Stimulated activated CD4-positive, alpha-beta T cell treated with anti-CD3 and anti-CD28 coated beads, Interleukin-2, amount 100 ng/mL, for 4 hours (primary cell): ENCODE data around the gene KRTAP12-2.
"Not testable (repeated sequence)": the region's sequence is repeated elsewhere in the genome, so short reads cannot be mapped to it uniquely, and the experiment has no call there.

ENCODE experiments used
- DNase-seq: peaks from one replicate; pipeline ENCODE4 v3.0.0-alpha.2; 2020; ENCODE audit warnings: low read depth

The KRTAP12-2 gene

GRCh38 chr21:44650265-44650972 lies 16.3 kb downstream of the KRTAP12-2 start:
- no peak for DNase-seq

DNA sequence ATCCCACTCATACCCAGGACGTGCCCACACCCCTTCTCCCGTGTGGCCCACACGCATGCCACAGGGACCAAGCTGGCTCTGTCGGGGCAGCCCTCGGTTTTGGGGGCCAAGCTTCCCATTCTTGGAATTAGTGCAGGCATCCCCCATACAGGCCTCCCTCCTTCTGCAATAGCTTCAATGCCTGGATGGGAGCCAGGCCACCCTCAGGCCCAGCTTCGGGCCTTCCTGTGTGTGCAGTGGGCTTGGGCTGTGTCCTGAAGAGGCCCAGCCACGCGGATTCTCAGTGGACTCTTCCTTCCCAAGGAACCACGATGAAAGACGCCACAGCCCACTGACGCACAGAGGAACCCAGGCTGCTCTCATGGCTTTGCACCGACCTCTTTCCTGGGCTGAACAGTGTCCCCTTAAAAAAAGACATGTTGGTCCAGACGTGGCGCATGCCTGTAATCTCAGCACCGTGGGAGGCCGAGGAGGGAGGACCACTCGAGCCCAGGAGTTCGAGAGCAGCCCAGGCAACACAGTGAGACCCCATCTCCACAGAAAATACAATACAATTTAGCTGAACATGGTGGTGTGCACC lies 17.1 kb downstream of the KRTAP12-2 start:
- no peak for DNase-seq

DNA sequence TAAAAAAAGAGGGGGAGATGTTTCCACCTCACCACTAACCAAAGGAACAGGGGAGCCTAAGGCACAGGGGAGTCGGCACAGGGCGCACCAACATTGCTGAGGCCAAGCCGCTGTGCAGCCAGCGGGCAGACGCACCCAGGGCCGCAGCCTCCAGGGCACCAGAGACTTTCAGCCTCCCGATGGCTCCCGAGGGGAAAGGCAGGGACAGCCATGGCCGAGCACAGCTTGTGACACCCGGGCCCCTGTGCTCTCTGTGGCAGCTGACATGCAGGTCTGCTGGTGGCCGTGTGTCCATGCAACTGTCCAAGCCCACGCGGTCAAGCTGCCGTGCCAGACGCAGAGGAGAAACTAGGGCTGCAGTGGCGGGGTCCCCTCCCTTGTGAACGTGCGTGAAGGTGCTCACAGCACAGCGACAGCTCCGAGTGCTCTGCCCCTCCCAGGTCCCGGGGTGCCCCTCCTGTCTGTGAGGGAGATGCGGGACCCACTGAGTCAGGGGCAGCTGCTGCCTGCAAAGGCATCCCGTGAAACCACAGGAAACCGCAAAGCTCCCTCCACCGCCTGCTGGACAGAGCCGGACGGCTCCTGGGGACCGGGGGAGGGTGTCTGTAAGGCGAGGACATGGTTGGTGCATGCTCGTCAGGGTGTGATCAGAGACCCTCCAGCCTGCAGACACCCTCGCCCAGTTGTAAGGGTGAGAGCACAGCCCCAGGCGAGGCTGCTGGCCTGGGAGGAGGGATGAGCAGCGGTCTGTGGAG lies 18.0 kb downstream of the KRTAP12-2 start:
- DNase-seq = no peak

DNA sequence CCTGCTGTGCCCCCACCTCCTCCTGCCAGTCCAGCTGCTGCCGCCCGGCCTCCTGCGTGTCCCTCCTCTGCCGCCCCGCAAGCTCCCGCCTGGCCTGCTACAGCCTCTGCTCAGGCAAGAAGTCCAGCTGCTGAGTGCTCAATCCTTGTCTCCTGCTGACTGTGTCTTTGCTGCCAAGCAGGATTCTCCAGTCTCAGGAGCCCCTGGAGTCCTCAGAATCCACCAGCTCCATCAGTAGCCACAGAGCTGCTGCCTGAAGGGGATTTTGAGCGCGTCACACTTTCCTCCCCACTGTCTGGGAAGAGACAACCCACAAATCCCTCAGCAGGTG lies 19.5 kb downstream of the KRTAP12-2 start:
- no peak for DNase-seq

GRCh38 chr21:44646366-44647221 lies 20.1 kb downstream of the KRTAP12-2 start, which contains the start of gene KRTAP10-11:
TSS of gene KRTAP10-11 (plus strand) at chr21:44646414. CDS start at chr21:44646459, 45 bp downstream.
- DNase-seq = not testable (repeated sequence)

- DNase-seq = no peak
Observed at GRCh38 chr21:44644878-44645277, 21.8 kb downstream of the KRTAP12-2 start.

GRCh38 chr21:44643741-44644310 lies 22.9 kb downstream of the KRTAP12-2 start:
- no peak for DNase-seq

- DNase-seq = no peak
Observed at GRCh38 chr21:44640761-44641160, 26.0 kb downstream of the KRTAP12-2 start.

GRCh38 chr21:44639331-44639655 lies 27.4 kb downstream of the KRTAP12-2 start:
- no peak for DNase-seq

GRCh38 chr21:44638506-44639330 lies 28.0 kb downstream of the KRTAP12-2 start:
- DNase-seq = not testable (repeated sequence)

DNA sequence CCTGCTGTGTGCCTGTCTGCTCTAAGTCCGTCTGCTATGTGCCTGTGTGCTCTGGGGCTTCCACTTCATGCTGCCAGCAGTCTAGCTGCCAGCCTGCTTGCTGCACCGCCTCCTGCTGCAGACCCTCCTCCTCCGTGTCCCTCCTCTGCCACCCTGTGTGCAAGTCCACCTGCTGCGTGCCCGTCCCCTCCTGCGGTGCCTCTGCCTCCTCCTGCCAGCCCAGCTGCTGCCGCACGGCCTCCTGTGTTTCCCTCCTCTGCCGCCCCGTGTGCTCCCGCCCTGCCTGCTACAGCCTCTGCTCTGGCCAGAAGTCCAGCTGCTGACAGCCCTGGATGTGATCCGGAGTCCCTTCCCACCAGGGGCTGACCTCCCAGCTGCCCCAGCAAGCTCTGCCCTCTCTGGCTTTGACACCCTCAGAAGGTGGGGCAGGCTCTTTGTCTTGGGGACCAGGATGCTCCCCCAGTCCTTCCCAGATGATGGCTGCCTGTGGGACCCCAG lies 28.8 kb downstream of the KRTAP12-2 start:
- not testable (repeated sequence) for DNase-seq

DNA sequence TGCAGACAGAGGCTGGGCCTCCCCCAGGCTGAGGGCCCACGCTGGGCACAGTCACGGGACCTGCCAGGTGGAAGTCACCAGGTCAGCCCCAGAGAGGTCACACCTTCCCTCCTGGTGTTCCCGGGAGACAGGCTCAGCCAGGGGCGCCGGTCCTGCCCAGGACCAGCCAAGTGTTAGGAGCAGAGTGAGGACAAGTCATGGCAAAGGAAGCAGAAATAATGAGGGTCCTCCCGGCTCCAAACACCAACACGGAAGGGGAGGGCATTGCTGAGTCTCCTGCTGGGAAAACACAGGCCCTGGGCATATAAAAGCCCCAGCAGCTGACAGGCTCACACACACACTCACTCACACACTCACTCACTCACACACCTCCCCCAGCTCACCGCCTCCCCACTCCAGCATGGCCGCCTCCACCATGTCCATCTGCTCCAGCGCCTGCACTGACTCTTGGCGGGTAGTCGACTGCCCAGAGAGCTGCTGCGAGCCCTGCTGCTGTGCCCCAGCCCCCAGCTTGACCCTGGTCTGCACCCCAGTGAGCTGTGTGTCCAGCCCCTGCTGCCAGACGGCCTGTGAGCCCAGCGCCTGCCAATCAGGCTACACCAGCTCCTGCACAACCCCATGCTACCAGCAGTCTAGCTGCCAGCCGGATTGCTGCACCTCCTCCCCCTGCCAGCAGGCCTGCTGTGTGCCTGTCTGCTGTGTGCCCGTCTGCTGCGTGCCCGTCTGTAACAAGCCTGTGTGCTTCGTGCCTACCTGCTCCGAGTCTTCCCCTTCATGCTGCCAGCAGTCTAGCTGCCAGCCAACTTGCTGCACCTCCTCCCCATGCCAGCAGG lies 29.5 kb downstream of the KRTAP12-2 start, which contains the start of gene KRTAP10-10:
Gene KRTAP10-10 (plus strand): TSS at position 339 of the 833 bp plus-strand sequence. CDS start 62 bp downstream, at position 401.
- DNase-seq = no peak

DNA sequence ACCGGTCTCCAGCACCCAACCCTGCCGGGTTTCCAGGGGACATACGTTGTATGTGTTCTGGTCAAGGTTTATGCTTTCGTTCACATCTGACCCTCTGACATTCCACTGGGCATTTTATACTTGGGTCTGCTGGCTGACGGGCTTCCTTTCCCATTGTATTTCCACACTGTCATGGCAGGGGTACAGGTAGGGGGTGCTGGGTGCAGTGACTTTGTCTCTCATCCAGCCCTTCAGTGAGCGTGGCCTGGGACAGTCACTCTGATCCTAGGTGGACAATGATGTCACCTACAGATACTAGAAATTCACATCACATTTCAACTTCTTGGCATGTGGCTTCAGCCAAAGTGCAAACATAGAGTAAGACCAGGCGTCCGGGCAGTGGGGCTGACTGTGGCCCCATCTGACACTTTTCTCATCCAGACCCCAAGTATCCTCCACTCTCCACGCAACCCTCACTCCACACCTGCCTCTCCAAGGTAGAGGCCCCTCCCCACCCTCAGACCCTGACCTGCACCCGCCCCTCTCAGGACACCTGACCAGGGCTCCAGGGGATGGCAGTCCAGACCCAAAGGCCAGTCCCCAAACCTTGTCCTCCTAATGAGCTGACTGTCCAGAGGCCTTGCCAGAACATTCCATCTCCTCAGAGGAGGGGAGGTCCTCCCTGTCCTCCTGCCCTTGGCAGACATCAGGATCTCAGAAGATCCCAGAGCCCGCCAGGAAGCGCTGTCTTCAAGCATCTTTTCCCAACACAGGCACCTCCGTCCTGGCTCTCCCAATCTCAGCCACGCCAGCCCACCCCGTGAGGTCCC lies 30.3 kb downstream of the KRTAP12-2 start:
- DNase-seq = no peak

DNA sequence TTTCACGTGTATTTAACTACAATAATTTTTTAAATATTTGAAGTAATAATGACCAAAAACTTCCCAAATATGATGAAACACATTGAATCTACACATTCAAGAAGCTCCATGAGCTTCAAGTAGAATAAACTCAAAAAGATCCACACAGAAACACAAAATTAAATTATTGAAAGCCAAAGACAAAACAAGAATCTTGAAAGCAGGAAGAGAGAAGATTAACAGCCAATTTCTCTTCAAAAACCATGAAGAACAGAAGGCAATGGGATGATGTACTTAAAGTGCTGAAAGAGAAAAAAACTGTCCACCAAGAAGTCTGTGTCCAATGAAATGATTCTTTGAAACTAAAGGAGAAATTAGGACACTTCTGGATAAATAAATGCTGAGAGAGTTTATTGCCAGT lies 34.7 kb downstream of the KRTAP12-2 start:
- DNase-seq = no peak

DNA sequence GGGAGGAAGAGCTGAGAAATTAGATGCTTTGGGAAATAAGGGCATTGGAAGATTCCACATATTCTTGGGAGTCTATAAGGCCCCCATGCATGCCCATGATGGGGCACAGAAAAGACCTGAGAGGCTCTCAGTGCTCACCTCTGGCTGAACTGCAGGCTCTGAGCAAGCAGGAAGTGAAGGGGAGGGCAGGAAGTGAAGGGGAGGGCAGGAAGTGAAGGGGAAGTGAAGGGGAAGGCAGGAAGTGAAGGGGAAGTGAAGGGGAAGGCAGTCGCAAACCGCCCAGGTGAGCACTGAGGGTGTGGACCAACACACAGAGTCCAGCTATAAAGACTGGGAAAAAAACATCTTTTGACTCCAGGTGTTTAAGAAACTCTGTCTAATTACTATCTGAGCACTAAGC lies 36.3 kb downstream of the KRTAP12-2 start:
- DNase-seq = no peak

DNA sequence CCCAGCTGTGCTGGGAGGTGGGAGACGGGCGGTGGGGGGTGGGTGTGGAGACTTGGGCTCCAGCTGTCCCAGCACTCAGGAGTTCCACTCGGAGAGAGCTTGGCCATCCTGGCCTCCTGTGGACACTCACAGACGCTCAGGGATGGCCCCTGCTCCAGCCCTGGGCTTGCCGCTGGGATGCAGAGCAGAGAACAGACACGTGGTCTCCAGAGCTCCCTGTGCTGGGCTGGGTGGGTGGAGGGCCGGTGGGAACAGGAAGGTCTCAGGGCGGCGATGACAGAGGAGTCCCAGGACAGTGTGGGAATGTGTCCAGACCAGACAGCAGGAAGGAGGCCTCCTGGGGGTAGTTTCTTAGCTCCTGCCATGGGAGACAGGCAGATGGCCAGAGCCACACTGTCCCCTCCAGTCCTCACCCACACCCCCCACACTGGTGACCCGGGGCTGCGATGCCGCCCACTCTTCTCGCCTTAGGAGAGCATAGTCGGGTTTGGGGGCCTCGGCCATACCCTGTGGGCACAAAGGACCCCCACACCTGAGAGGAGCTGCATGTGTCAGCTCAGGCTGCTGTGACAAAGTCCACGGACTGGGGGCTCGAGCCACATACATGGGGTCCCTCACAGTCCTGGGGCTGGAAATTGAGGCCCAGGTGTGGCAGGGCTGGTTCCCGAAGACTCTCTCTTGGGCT lies 37.9 kb downstream of the KRTAP12-2 start:
- DNase-seq = no peak

DNA sequence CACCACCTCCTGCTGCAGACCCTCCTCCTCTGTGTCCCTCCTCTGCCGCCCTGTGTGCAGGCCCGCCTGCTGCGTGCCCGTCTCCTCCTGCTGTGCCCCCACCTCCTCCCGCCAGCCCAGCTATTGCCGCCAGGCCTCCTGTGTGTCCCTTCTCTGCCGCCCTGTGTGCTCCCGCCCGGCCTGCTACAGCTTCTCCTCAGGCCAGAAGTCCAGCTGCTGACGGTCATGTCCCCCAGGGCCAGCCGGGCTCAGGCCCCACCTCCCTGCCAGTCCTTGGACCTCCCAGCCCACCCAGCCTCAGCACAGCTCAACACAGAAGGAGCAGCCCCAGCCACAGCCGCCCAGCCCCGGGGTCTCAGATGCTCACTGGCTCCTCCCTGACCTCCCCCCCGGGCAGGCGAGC lies 38.9 kb downstream of the KRTAP12-2 start:
- DNase-seq = not testable (repeated sequence)

GRCh38 chr21:44627181-44627822 lies 39.4 kb downstream of the KRTAP12-2 start:
- not testable (repeated sequence) for DNase-seq
